ENCODE results near the gene LIMK2.
"Not testable (repeated sequence)": the region's sequence is repeated elsewhere in the genome, so short reads cannot be mapped to it uniquely, and the experiment has no call there.

LIMK2 gene

DNA sequence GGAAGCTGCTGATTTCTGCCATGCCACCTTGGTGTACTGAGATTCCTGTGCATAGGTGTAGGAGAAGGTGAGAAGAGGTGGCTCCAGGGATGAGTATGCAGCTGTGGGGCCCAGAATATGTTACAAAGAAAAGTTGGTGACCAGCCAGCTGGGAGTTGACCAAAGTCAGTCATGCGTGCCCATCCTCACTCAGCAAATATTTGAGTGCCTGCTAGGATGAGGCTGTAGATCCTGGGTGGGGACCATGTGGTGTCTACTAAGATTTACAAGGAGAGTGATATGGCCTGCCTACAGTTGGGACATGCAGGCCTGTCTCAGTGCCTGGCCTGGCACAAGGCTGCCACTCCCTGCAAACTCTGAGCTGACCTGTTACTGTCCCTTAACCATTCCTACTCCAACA, 32.8 kb upstream of the LIMK2 start:
- H3K4me3 ChIP-seq (ENCODE audit: low read length): no peak overlapping the region
- TF ChIP-seq, protein P1, sequence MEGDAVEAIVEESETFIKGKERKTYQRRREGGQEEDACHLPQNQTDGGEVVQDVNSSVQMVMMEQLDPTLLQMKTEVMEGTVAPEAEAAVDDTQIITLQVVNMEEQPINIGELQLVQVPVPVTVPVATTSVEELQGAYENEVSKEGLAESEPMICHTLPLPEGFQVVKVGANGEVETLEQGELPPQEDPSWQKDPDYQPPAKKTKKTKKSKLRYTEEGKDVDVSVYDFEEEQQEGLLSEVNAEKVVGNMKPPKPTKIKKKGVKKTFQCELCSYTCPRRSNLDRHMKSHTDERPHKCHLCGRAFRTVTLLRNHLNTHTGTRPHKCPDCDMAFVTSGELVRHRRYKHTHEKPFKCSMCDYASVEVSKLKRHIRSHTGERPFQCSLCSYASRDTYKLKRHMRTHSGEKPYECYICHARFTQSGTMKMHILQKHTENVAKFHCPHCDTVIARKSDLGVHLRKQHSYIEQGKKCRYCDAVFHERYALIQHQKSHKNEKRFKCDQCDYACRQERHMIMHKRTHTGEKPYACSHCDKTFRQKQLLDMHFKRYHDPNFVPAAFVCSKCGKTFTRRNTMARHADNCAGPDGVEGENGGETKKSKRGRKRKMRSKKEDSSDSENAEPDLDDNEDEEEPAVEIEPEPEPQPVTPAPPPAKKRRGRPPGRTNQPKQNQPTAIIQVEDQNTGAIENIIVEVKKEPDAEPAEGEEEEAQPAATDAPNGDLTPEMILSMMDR (conservative IDR thresholded peaks at IDR 0.05; ENCODE audit: low read depth, low read length): no peak
- DNase-seq (ENCODE audit: low read depth): no peak

DNA sequence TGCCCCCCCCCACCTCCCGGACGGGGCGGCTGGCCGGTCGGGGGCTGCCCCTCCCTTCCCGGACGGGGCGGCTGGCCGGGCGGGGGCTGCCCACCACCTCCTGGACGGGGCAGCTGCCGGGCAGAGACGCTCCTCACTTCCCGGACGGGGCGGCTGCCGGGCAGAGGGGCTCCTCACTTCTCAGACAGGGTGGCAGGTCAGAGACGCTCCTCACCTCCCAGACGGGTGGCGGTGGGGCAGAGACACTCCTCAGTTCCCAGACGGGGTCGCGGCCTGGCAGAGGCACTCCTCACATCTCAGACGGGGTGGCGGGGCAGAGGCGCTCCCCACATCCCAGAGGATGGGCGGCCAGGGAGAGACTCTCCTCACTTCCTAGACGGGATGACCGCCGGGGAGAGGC, 28.1 kb upstream of the LIMK2 start:
- no peak for DNase-seq (ENCODE audit: low read depth)
- H3K4me3 ChIP-seq (ENCODE audit: low read length): no peak overlapping the region
- TF ChIP-seq, protein P1 (conservative IDR thresholded peaks at IDR 0.05; ENCODE audit: low read depth, low read length): no peak

DNA sequence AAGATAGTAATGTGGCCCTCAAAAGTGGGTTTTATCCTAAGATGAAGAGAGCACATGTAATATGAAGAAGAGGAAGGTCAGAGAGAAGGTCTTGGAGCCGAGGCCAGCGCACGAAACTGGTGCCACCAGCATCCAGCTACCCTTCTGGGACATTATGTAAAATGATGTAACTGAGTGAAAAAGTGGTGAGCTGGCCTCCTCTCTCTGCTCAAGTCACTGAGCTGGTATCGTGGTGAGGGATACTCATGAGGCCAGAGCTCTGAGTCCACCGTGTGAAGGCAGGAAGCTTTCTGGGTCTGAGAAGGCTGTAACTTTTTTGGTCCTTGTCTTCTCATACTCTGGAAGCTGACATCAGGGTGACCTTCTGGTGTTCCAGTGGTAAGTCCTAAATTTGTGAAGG, 27.0 kb upstream of the LIMK2 start:
- DNase-seq (ENCODE audit: low read depth): no peak
- TF ChIP-seq, protein P1 (conservative IDR thresholded peaks at IDR 0.05; ENCODE audit: low read depth, low read length): no peak
- H3K4me3 ChIP-seq (ENCODE audit: low read length): no peak overlapping the region

DNA sequence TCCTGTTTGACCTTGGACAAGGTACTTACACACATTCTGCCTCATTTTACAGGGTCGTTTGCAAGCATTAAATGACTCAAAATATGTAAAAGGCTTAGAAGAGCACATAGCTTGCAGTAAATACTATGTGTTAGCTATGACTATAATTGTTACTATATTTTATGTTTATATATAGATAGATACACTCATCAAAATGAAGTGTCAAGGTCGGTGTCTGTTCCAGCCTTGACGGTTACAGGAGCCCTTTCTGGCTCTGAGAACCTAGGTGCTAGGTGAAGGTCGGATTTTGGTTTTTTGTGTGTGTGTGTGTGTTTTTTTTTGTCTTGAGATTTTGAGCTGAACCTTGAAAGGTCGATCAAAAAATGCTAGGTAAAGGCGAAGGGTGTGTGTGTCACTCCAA, 24.5 kb upstream of the LIMK2 start:
- DNase-seq (ENCODE audit: low read depth): no peak
- TF ChIP-seq, protein P1 (conservative IDR thresholded peaks at IDR 0.05; ENCODE audit: low read depth, low read length): no peak
- no peak overlapping the region for H3K4me3 ChIP-seq (ENCODE audit: low read length)

DNA sequence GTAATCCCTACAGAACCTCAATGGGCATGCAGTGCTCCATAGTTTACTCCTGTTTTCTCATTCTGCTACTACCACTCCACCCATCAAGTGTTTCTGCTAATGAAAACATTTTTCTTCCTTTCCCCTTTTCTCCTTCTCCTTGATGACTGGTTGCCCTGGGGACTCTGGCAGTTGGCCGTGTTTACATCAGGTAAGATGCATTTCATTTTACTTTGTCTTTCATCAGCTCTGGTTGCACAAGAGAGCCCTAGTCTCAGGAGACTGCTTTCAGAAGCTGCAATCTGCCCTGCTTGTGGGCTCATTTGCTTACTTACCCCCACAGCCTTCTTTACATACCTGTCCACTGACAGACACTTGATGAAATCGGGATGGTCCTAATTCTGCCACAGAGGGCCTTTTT, 19.6 kb upstream of the LIMK2 start:
- no peak for DNase-seq (ENCODE audit: low read depth)

DNA sequence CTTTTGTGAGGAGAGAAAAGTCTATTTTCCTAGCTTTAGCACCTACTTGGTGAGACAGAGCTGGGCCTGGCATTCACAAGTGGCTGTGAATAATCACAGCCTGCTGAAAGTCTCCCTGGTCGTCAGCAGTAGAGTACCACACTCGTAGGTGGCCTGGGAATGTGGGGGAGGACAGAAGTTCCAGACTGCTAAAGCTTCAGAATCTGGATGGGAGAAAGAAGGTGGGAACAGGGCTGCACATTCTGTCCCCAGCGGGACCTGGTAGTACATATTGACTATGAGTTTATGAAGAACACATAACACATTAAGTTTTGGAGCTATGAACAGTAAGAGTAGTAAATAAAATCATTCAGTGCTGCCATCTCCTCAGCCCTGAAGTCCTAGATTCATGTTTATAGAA, 19.0 kb upstream of the LIMK2 start:
- DNase-seq (ENCODE audit: low read depth): no peak
- no peak overlapping the region for H3K4me3 ChIP-seq (ENCODE audit: low read length)
- TF ChIP-seq, protein P1 (conservative IDR thresholded peaks at IDR 0.05; ENCODE audit: low read depth, low read length): no peak

More for the DNA sequence above, 19.6 kb upstream of the LIMK2 start:
- TF ChIP-seq, protein P1 (conservative IDR thresholded peaks at IDR 0.05; ENCODE audit: low read depth, low read length): no peak
- no peak overlapping the region for H3K4me3 ChIP-seq (ENCODE audit: low read length)

DNA sequence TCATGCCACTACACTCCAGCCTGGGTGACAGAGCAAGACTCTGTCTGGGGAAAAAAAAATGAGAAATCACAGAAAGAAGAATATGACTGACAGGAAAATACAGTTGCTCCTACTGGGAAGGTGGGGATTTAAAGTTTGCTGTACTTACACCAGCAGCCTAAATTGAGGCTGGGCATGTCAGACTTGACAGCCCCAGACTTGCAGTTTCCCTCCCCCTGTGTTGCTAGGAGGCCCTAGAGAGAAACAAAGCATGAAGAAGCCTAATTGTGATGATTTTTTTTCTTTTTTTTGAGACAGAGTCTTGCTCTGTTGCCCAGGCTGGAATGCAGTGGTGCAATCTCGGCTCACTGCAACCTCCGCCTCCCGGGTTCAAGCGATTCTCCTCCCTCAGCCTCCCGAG, 17.4 kb upstream of the LIMK2 start:
- DNase-seq (ENCODE audit: low read depth); H3K4me3 ChIP-seq (ENCODE audit: low read length): not testable (repeated sequence)

DNA sequence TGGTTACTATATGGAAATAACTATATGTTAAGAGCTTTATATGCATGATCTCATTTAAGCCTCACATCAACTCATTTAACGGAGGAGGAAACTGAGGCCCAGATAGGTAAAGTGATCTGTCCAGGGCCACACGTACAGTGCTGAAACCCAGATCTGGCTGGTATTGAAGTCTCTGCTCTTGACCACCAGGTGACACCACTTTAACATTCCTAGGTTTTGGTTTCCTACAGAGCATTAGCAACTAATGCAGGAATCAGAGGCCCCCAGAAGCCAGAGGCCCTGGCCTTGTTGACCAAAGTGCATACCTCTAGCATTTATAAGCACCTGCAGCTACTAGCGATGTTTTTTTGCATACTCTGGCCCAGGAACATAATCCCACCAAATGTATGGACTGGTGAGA, 12.9 kb upstream of the LIMK2 start:
- H3K4me3 ChIP-seq (ENCODE audit: low read length): no peak overlapping the region
- TF ChIP-seq, protein P1 (conservative IDR thresholded peaks at IDR 0.05; ENCODE audit: low read depth, low read length): no peak
- DNase-seq (ENCODE audit: low read depth): no peak

DNA sequence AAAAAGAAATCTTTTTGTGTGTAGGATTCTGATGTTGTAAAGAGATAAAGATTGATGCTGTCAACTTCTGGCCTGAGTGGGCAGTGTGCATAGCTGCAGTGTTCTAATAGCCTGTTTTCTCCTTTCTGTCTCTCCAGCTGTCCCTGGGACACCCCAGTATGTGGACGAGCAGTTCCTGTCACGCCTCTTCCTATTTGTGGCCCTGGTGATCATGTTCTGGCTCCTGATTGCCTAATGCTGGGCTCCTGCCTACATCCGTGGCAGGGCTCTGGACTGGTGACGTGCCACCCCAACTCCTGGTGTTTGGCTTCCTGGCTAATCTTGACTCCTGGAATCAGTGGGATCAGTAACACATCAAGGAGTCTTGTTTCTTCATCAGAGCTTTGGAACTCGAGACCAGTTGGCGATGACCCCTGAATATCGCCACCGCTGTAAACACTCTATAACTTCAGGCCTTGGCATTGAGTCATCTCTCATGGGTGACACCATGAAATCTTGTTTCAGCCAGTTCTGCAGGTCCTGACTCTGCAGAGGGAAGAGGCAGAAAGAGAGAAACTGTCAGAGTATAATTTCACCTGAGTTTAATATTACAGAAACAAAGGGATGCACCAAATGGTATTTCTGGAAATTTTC, 7.6 kb upstream of the LIMK2 start:
- not testable (repeated sequence) for H3K4me3 ChIP-seq (ENCODE audit: low read length); DNase-seq (ENCODE audit: low read depth)

DNA sequence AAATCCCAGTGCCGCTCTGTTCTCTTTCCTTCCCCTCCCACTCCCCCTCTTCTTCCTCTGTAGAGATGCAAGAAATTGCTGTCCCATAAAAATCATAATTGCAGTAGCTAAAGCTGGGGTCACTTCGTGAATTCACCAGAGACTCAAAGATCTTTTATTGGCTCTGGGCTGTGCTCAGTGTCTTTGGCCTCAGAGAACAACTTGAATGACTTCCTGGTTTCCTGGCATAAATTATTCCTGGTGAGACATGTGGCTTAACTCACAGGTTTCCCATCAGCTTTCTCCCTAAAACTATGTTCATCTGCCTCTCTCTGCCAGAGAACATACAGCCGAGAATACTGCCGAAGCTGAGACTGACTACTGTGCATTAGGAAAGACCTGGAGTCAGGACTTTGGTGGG, 7.0 kb upstream of the LIMK2 start:
- not testable (repeated sequence) for DNase-seq (ENCODE audit: low read depth)

DNA sequence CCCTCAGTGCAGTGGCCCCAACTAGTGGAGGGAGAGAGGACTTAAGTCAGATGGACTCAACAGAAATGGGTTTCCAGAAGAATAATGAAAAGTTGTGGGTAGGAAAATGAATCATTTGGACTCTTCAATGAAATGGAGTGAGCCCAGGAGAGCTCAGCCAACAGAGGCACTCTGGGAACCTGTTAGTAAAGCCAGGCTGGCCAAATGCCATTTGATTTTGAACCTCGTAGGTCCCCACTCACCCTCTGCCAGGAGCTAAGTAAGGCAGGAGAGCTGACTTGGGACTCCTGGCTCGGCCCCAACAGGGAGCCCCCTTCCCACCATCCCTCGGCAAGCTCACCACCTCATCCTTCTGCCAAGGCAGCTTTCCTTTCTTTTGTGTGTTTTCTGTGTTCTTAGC, 5.6 kb upstream of the LIMK2 start:
- H3K4me3 ChIP-seq (ENCODE audit: low read length); DNase-seq (ENCODE audit: low read depth): not testable (repeated sequence)

More for the DNA sequence above, 7.0 kb upstream of the LIMK2 start:
- not testable (repeated sequence) for H3K4me3 ChIP-seq (ENCODE audit: low read length)
